ENCODE data around the gene ARPC4.

The ARPC4 gene

DNA sequence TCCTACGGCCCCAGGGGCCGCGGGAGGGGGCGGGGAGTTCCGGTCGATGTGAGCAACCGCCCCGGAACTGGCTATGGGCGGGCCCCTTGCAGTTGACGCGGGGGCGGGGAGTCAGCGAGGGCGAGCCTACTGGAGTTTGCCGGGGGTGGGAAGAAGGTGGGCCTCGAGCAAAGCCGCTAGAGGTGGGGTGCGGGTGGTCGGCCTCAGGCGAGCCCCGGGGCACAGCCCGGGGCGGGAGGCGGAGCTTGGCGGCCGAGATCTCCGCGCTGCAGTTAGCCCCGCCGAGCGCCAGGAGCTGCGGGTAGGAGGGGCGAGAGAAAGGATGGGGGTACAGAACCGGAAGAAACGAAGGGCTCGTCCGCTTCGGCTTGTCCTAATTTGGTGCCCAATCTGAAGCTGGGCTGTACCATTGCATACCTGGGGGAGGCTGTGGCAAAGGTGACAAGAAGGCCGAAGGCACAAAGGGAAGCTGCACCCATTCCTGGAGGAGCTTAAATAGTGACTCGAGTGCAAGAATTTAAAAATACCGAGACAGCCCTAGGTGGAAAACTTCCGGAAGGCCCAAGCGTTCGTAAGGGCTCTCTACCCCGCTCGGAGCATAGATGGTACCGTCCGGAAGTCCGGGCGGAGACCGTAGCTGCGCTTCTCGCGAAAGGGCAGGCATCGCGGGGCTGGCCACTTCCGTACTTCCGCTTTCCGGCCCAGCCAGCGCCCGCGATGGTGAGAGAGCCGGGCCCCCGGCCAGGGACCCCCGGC, at the start of gene ARPC4, which contains the start of gene TADA3:
Gene ARPC4, plus strand, starts transcription at position 678 of the 756 bp plus-strand sequence. Its CDS starts 40 bp downstream, at position 718.
Gene TADA3, minus strand, starts transcription at position 69 of the 756 bp plus-strand sequence. CDS start 1,007 bp downstream, outside the sequence.
- DNase-seq, result peak; percentile 91

- no peak for DNase-seq
These were observed 49.3 kb upstream of the ARPC4 start for GRCh38 chr3:9743548-9743947.

- DNase-seq, result no peak
These were observed 48.7 kb upstream of the ARPC4 start for GRCh38 chr3:9744162-9744561.

- no peak for DNase-seq
These were observed 47.4 kb upstream of the ARPC4 start for GRCh38 chr3:9745521-9745920.

DNA sequence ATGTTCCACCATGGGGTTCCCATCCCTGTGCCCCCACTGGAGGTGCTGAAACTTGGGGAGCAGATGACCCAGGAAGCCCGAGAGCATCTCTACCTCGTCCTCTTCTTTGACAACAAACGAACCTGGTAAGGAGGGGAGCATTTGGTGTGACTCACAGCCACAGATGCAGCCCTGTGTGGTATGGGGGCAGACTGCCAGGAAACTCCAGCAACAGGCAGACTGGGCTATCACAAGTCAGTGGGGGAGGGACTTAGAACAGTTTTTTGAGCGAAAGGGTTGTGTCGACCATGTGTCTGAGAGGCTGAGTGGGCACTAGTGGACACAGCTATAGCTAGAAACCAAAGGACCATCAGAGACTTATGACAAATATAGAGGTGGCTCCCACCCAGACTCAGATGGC, 46.6 kb upstream of the ARPC4 start:
- DNase-seq, result no peak

GRCh38 chr3:9747267-9747666, 45.6 kb upstream of the ARPC4 start:
- no peak for DNase-seq

GRCh38 chr3:9748031-9748430, 44.9 kb upstream of the ARPC4 start:
- no peak for DNase-seq

DNA sequence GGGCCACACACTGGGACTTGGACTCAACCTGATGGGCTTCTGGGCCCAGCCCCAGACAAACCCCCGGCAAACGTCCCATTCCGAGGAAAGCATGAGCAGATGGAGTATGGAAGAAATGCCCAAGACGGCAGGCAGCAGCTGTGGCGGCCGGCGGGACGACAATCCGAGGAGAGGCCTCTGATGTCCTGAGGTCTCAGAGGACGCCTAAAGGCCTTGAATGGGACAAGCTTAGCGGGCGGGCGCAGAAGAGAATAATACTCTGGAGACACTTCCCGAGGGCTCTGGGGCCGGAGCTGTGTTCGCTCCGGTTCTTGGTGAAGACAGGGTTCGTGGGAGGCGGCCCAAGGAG, 43.6 kb upstream of the ARPC4 start:
- no peak for DNase-seq

DNA sequence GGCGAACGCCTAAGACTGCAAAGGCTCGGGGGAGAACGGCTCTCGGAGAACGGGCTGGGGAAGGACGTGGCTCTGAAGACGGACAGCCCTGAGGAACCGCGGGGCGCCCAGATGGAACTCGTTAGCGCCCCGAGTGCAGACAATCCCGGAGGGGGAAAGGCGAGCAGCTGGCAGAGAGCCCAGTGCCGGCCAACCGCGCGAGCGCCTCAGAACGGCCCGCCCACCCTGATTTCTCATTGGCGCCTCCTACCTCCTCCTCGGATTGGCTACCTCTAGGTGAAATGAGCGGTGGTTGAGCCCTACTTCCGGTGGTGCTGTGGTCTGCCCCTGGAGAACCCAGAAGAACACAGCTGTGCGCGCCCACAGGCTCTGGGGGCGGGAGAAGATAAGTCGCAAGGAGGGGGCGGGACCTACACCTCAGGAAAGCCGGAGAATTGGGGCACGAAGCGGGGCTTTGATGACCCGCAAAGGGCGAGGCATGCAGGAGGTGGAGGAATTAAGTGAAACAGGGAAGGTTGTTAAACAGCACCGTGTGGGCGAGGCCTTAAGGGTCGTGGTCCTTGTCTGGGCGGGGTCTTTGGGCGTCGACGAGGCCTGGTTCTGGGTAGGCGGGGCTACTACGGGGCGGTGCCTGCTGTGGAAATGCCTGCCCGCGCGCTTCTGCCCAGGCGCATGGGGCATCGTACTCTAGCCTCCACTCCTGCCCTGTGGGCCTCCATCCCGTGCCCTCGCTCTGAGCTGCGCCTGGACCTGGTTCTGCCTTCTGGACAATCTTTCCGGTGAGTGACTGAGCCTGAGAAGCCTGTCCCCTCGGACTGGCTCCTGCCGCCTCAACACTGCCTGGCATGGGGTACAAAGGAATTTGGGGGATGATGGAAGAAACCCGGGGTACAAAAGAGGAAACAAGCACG, 43.0 kb upstream of the ARPC4 start, which contains the start of gene OGG1:
Gene OGG1, plus strand, starts transcription at position 308 of the 911 bp plus-strand sequence. Its CDS starts 335 bp downstream, at position 643.
- DNase-seq, result peak; percentile 96

DNA sequence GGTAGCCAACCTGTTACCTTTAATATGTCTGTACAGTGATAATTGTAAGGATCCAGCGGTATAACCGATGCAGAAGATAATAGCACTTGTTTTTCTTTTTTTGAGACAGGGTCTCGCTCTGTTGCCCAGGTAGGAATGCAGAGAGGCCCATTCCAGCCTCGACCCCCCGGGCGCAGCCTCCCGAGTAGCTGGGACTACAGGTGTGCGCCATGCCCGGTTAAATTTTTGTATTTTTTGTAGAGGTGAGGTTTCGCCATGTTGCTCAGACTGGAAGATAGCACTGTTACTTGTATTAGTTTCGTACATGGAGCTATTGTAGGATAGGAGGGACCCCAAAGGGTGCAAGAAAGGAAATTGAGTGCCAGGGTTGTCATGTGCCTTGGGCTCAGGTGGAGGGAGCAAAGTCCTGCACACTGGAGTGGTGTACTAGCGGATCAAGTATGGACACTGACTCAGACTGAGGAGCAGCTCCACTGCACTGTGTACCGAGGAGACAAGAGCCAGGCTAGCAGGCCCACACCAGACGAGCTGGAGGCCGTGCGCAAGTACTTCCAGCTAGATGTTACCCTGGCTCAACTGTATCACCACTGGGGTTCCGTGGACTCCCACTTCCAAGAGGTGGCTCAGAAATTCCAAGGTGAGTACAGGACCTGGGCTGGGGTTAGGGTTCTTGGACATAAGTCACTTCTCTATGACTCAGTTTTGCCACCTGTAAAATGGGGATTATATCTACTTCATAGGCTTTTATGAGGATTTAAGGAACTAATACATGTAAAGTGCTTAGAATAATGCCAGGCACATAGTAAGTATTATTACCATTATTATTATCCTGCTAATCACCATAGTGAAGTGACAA, 42.1 kb upstream of the ARPC4 start:
- no peak for DNase-seq

- no peak for DNase-seq
These were observed 38.2 kb upstream of the ARPC4 start for GRCh38 chr3:9754678-9755077.

DNA sequence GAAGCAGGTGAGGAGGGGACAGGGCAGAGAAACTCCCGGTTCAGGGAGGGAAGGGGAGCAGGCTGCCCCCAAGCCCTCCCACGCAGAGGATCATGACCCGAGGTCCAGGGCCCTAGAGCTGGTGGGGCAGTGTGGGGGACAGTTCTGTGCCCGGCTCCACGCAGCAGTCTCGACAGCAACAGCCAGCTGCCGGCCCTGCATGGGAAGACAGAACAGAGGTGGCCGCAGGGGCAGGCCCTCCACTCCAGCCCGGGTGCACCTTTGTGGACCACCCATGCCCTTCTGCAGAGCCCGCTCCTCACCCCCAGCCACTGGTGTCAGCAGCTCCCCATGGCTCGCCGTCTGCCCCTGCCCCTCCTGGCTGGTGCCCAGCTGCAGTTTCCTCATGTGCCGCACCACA, 35.5 kb upstream of the ARPC4 start:
- no peak for DNase-seq

DNA sequence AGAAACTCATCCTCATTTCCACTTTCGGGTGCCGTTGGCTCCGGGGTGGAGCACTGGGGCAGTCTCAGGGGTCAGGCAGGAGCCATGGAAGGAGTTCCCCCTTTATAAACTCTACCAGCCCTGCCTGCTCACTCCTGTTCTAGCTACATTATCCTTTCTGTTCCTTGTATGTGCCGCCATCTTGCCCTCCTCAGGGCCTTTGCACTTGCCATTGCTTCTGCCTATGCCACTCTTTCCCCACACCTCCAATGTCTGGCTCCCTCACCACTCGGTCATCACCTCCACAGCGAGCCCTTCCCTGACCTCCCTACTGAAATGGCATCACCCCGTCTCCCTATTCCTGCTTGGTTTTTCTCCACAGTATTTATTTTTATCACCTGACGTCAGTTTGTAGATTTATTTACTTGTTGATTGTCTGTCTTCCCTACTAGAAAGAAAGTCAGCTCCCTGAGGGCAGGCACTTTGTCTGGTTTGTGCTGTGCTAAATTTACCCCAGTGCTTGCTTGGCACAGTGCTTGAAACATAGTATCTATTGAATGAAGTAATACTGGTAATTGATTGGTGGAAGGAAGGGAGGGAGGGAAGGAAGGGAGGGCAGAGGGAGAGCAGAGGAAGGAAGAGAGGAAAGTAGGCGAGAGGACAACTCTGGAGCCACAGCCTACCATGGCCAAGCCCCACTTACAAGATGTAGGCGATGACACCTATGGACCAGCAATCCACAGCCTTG, 31.9 kb upstream of the ARPC4 start:
- no peak for DNase-seq

DNA sequence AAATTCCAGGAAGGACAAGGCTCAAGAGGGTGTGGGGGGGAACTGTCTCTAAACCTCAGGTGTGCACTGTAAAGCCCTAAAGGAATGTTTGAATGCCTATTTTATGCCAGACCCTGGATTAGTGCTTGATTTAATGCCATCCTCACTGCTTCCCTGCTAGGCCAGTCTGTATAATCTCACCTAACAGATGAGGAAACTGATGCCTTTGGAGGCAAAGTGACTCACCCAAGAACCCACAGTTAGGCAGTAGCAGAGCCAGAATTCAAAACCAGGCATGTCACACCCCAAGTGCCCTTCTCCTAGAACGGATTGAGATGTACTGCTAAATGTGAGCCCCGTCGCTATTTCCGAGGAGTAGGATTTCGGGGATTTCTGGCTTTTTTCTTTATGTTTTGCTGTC, 31.0 kb upstream of the ARPC4 start:
- no peak for DNase-seq

DNA sequence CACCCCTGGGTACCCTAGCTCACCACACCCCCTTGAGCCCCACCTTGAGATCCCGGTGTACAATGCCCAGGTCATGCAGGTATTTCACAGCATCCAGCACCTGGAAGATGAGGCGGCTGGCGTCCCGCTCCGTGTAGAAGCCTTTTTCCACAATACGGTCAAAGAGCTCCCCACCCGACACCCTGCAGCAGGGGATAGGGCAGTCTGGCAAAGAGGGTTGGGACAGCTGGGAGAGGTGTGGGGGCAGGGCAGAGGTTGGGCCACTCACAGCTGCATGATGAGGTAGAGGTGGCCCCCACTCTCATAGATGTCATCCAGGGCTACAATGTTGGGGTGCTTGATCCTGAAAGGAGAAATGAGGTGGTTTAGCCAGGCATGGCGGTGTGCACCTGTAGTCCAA, 30.0 kb upstream of the ARPC4 start:
- no peak for DNase-seq

GRCh38 chr3:9765865-9766264, 27.0 kb upstream of the ARPC4 start:
- DNase-seq, result no peak

- no peak for DNase-seq
These were observed 25.5 kb upstream of the ARPC4 start for GRCh38 chr3:9767418-9767817.

- no peak for DNase-seq
These were observed 24.6 kb upstream of the ARPC4 start for GRCh38 chr3:9768141-9768775.

GRCh38 chr3:9769012-9769411, 23.9 kb upstream of the ARPC4 start:
- no peak for DNase-seq

GRCh38 chr3:9769426-9770275, 23.2 kb upstream of the ARPC4 start, which contains the start of gene CAMK1:
CAMK1 (minus strand) TSS chr3:9769947; CDS start chr3:9767749, 2,198 bp downstream.
- peak; percentile 25 for DNase-seq

All from kidney glomerular epithelial cell (primary cell).